Prostate gland (tissue), 2 donors: ENCODE measurements around the gene PSMD14. TPM values are rescaled to one million over a fixed set of nuclear protein-coding genes. Genes with fewer than 3 reads are reported as not detected.

Experiments used
- DNase-seq: peaks from one replicate; pipeline ENCODE4 v3.0.0-alpha.2; 2019; ENCODE audit warnings: low spot score
- H3K27ac ChIP-seq, 2 donors: fragments of 200-600 bp; sonication (generic); 2 replicates each; pipeline ENCODE4 v1.5.1; 2017 to 2019
- H3K27me3 ChIP-seq: fragments of 200-600 bp; sonication (generic); replicated peaks from 2 replicates; pipeline ENCODE4 v1.5.1; 2019; ENCODE audit not compliant: insufficient read depth
- H3K36me3 ChIP-seq, 2 donors: fragments of 200-600 bp; sonication (generic); 1 replicate in 1 of 2; 2 replicates in 1 of 2; pipeline versions ENCODE4 v1.5.1 to v1.8.1; 2017 to 2019
- H3K4me1 ChIP-seq: fragments of 200-600 bp; sonication (generic); replicated peaks from 2 replicates; pipeline ENCODE4 v1.5.1; 2019
- H3K4me3 ChIP-seq, 2 donors: fragments of 200-600 bp; sonication (generic); 2 replicates each; pipeline ENCODE4 v1.5.1; 2017 to 2019
- H3K9me3 ChIP-seq: fragments of 200-600 bp; sonication (generic); 2 replicates; pipeline ENCODE4 v1.5.1; 2017
- CTCF ChIP-seq, 4 experiments: fragments of 200-600 bp in 2 of 4; fragments of 450-650 bp in 2 of 4; sonication (generic) in 2 of 4; IDR thresholded peaks; 1 replicate in 3 of 4; 2 replicates in 1 of 4; pipeline ENCODE4 v1.5.1; 2016 to 2019; ENCODE audit warnings: antibody characterized with exemption in 4 of 4, mild to moderate bottlenecking in 2 of 4, moderate library complexity in 2 of 4
- POLR2A ChIP-seq: fragments of 450-650 bp; IDR thresholded peaks from one replicate; pipeline ENCODE4 v1.6.1; 2016; ENCODE audit warnings: antibody characterized with exemption, mild to moderate bottlenecking
- POLR2AphosphoS5 ChIP-seq: sonication (generic); formaldehyde crosslinking; IDR thresholded peaks from one replicate; pipeline ENCODE4 v1.6.1; 2017; ENCODE audit warnings: antibody characterized with exemption
- WGBS: methylation state at CpG from one replicate; pipeline ENCODE4 v1.1.5; 2018; 5-methylcytosine and 5-hydroxymethylcytosine counted together
- intact Hi-C: fragments of 100-400 bp; cut with DNase I; formaldehyde crosslinking; loops from one replicate; pipeline ENCODE4 v1.14.2; 2022
- total RNA-seq, 2 donors: library from RNA; depleted of rRNA; stranded (reverse); fragments of >200 nt; gene quantifications; one replicate each; pipeline ENCODE4 v1.1.0, GENCODE V29; 2016

PSMD14 gene
- total RNA-seq, 2 donors from 2014 or later: 25.1 to 43.1 TPM

GRCh38 chr2:161423421-161424393, 115.5 kb downstream of the PSMD14 start:
- Histone ChIP-seq H3K9me3 (no peaks in the 10 kb centered on the region), H3K27ac (no peak overlapping the region), H3K36me3 (no peaks in the 10 kb centered on the region), H3K27me3 (peaks cover 67% of the 10 kb centered on the region), H3K4me1 (no peaks in the 10 kb centered on the region), H3K4me3 (no peak overlapping the region)
- WGBS: 5% methylated on average over 109 of the region's 125 CpGs
- no peak for TF ChIP-seq CTCF (IDR thresholded peaks at IDR 0.05)
- no peak for TF ChIP-seq POLR2AphosphoS5
- no peak for DNase-seq
- intact Hi-C loops: no loop called here

DNA sequence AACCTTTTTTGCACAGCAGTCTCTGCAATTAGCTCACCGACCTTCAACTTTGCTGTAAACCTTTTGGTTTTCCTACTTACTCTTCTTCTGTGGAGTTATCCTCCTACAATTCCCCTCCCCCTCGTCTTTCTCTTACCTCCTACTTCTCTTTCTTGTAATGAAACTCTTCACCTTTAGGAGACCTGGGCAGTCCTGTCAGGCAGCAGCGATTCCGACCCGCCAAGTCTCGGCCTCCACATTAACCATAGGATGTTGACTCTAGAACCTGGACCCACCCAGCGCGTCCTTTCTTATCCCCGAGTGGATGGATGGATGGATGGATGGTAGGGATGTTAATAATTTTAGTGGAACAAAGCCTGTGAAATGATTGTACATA, 116.2 kb downstream of the PSMD14 start:
- no peak for DNase-seq
- H3K4me1 ChIP-seq: no peaks in the 10 kb centered on the region

DNA sequence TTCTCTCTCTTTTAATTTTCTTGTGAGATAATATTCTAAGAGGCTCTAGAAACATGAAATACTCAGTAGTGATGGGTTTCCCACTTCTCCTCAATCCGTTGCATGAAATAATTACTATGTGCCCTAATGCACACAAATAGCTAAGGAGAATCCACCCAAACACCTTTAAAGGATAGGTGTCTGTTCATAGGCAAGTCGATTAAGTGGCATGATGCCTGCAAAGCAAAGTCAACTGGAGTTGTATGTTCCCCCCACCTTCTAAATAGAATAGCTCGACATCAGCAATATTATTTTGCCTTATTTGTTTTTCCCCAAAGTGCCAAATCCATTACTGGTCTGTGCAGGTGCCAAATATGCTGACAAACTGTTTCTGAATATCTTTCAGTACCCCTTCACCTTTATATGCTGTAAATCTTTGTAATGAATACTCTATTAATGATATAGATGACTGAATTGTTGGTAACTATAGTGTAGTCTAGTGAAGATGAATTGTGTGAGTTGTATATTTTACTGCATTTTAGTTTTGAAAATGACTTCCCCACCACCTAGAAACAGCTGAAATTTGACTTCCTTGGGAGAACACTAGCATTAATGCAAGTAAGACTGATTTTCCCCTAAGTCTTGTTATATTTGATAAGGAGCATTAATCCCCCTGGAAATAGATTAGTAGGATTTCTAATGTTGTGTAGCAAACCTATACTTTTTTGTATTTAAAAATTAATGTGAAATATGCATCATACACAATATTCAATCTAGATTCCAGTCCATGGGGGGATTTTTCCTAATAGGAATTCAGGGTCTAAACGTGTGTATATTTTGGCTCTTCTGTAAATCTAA, 116.9 kb downstream of the PSMD14 start:
- Histone ChIP-seq H3K36me3 (no peaks in the 10 kb centered on the region), H3K9me3 (no peaks in the 10 kb centered on the region), H3K27me3 (peaks cover 60% of the 10 kb centered on the region), H3K4me1 (no peaks in the 10 kb centered on the region), H3K27ac (no peak overlapping the region), H3K4me3 (no peak overlapping the region)
- WGBS: 21% methylated on average over 4 of the region's 4 CpGs
- TF ChIP-seq CTCF (IDR thresholded peaks at IDR 0.05) (no peak), POLR2AphosphoS5 (no peak), POLR2A (no peak)
- DNase-seq: no peak
- intact Hi-C loops: no loop called here

More for the DNA sequence above, 116.2 kb downstream of the PSMD14 start:
- intact Hi-C loops: no loop called here
- H3K27me3 ChIP-seq: peaks cover 63% of the 10 kb centered on the region
- WGBS: 16% methylated on average over 9 of the region's 9 CpGs
- H3K27ac ChIP-seq: no peak overlapping the region
- no peaks in the 10 kb centered on the region for H3K36me3 ChIP-seq
- TF ChIP-seq CTCF (IDR thresholded peaks at IDR 0.05) (no peak), POLR2A (no peak), POLR2AphosphoS5 (no peak)
- no peaks in the 10 kb centered on the region for H3K9me3 ChIP-seq
- H3K4me3 ChIP-seq: no peak overlapping the region

DNA sequence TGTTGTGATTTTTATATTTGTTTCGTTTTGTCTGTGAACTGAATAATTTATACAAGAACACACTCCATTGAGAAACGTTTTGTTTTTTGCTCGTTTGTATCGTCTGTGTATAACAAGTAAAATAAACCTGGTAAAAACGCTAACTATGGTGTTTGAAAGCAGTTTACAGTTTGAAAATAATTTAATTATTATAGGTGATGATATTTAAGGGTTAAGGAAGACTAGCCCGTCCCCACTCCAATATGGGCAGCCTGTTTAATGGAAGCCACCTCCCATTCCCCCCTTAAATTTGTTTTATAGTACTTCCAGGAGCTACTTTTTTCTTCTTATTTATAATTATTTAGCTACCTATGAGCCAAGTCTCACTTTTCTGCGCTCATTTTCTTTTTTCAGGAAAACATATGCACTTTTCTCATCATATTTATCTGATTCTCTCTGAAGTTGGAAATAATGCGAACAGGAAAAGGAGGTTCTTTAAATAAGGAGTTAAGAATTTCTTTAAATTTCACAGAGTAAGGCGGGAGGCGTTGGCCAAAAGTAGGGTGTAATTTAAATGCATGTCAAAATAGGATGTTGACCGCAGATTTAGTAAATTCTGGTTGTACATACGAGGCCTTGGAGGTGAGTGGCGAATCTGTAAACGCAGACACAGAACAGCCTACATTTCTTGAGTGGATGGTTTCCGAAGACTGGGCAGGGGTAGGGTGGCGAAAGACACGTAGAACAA, 117.7 kb downstream of the PSMD14 start:
- Histone ChIP-seq H3K4me3 (no peak overlapping the region), H3K4me1 (no peaks in the 10 kb centered on the region), H3K27ac (no peak overlapping the region), H3K9me3 (no peaks in the 10 kb centered on the region), H3K27me3 (peaks cover 57% of the 10 kb centered on the region), H3K36me3 (no peaks in the 10 kb centered on the region)
- DNase-seq: no peak
- TF ChIP-seq POLR2A (no peak), POLR2AphosphoS5 (no peak)
- WGBS: 24% methylated on average over 17 of the region's 17 CpGs
- intact Hi-C loops: no loop called here

GRCh38 chr2:161426455-161426921, 118.3 kb downstream of the PSMD14 start:
- TF ChIP-seq CTCF (IDR thresholded peaks at IDR 0.05) (no peak), POLR2A (no peak)
- Histone ChIP-seq H3K27ac (no peak overlapping the region), H3K4me1 (no peaks in the 10 kb centered on the region), H3K4me3 (no peak overlapping the region), H3K27me3 (peaks cover 57% of the 10 kb centered on the region), H3K36me3 (no peaks in the 10 kb centered on the region), H3K9me3 (no peaks in the 10 kb centered on the region)
- no peak for DNase-seq
- whole genome bisulfite sequencing: 13% methylated on average over 13 of the region's 13 CpGs
- intact Hi-C loops: no loop called here
